Trophoblast cell (in vitro differentiated cells and primary cell): ENCODE measurements around the gene ZNF337.
"Not testable (repeated sequence)": the region's sequence is repeated elsewhere in the genome, so short reads cannot be mapped to it uniquely, and the experiment has no call there.

ENCODE experiments used
- DNase-seq, 2 donors: peaks; one replicate each; pipeline ENCODE4 v3.0.0-alpha.2; 2016
- H2AFZ ChIP-seq: 2 replicates; pipeline ENCODE4 v1.6.1; 2013; ENCODE audit warnings: low read length, moderate library complexity, mild to moderate bottlenecking; ENCODE audit not compliant: insufficient read depth, poor library complexity
- H2AK5ac ChIP-seq: 2 replicates; pipeline ENCODE4 v1.6.1; 2013; ENCODE audit warnings: mild to moderate bottlenecking, low read length
- H2BK120ac ChIP-seq: 2 replicates; pipeline ENCODE4 v1.6.1; 2013; ENCODE audit warnings: low read length, mild to moderate bottlenecking, moderate library complexity; ENCODE audit not compliant: insufficient read depth, poor library complexity
- H2BK12ac ChIP-seq: 2 replicates; pipeline ENCODE4 v1.6.1; 2013; ENCODE audit warnings: mild to moderate bottlenecking, low read length, moderate library complexity
- H2BK5ac ChIP-seq: 2 replicates; pipeline ENCODE4 v1.6.1; 2013; ENCODE audit warnings: low read length, low read depth, moderate library complexity, mild to moderate bottlenecking; ENCODE audit not compliant: poor library complexity
- H3K14ac ChIP-seq: 2 replicates; pipeline ENCODE4 v1.6.1; 2013; ENCODE audit warnings: mild to moderate bottlenecking, low read length
- H3K18ac ChIP-seq: 2 replicates; pipeline ENCODE4 v1.6.1; 2013; ENCODE audit warnings: mild to moderate bottlenecking, low read length
- H3K23ac ChIP-seq: 2 replicates; pipeline ENCODE4 v1.6.1; 2013; ENCODE audit warnings: low read length
- H3K27ac ChIP-seq: 2 replicates; pipeline ENCODE4 v1.5.1; 2013; ENCODE audit warnings: low read depth, mild to moderate bottlenecking, inconsistent platforms, low read length, moderate library complexity
- H3K27me3 ChIP-seq: 2 replicates; pipeline ENCODE4 v1.6.1; 2013; ENCODE audit warnings: inconsistent platforms, mild to moderate bottlenecking, low read length, moderate library complexity; ENCODE audit not compliant: insufficient read depth
- H3K36me3 ChIP-seq, 2 experiments: 1 replicate in 1 of 2; 2 replicates in 1 of 2; pipeline ENCODE4 v1.6.1; 2013; ENCODE audit warnings: low read length in 2 of 2, mild to moderate bottlenecking in 2 of 2, moderate library complexity in 1 of 2; ENCODE audit not compliant: insufficient read depth in 2 of 2, control insufficient read depth in 1 of 2
- H3K4ac ChIP-seq: 2 replicates; pipeline ENCODE4 v1.6.1; 2013; ENCODE audit warnings: low read depth, mild to moderate bottlenecking, low read length, moderate library complexity
- H3K4me1 ChIP-seq, 2 experiments: 1 replicate in 1 of 2; 2 replicates in 1 of 2; pipeline ENCODE4 v1.6.1; 2013; ENCODE audit warnings: low read length in 2 of 2, mild to moderate bottlenecking in 2 of 2, moderate library complexity in 1 of 2; ENCODE audit not compliant: insufficient read depth in 2 of 2, control insufficient read depth in 1 of 2
- H3K4me2 ChIP-seq: 2 replicates; pipeline ENCODE4 v1.6.1; 2013; ENCODE audit warnings: inconsistent platforms, mild to moderate bottlenecking, low read length, moderate library complexity
- H3K4me3 ChIP-seq: 2 replicates; pipeline ENCODE4 v1.5.1; 2013; ENCODE audit warnings: mild to moderate bottlenecking, low read depth, low read length, inconsistent platforms
- H3K79me1 ChIP-seq: one replicate; pipeline ENCODE4 v1.6.1; 2013; ENCODE audit warnings: low read length
- H3K79me2 ChIP-seq: 2 replicates; pipeline ENCODE4 v1.6.1; 2013; ENCODE audit warnings: low read length, mild to moderate bottlenecking; ENCODE audit not compliant: control insufficient read depth, insufficient read depth, poor library complexity
- H3K9ac ChIP-seq: 2 replicates; pipeline ENCODE4 v1.6.1; 2013; ENCODE audit warnings: mild to moderate bottlenecking, low read length
- H3K9me3 ChIP-seq: 2 replicates; pipeline ENCODE4 v1.6.1; 2013; ENCODE audit warnings: low read depth, mild to moderate bottlenecking, control low read depth, inconsistent platforms, low read length; ENCODE audit not compliant: insufficient read depth
- H4K12ac ChIP-seq: 2 replicates; pipeline ENCODE4 v1.6.1; 2013; ENCODE audit warnings: low read depth, mild to moderate bottlenecking, low read length, moderate library complexity
- H4K8ac ChIP-seq: 2 replicates; pipeline ENCODE4 v1.6.1; 2013; ENCODE audit warnings: low read depth, mild to moderate bottlenecking, low read length, moderate library complexity
- H4K91ac ChIP-seq: one replicate; pipeline ENCODE4 v1.6.1; 2013; ENCODE audit warnings: low read depth, mild to moderate bottlenecking, low read length, moderate library complexity
- WGBS: extraction: QIAGEN DNeasy Blood & Tissue Kit; methylation state at CpG from one replicate; pipeline ENCODE4 v1.1.7; 2013; ENCODE audit warnings: missing lambda C conversion rate; ENCODE audit not compliant: insufficient read length, insufficient coverage; ENCODE audit errors: extremely low coverage; 5-methylcytosine and 5-hydroxymethylcytosine counted together

The ZNF337 gene

GRCh38 chr20:25685276-25686080, 11.2 kb downstream of the ZNF337 start:
- DNase-seq, result no peak
- no peaks in the 10 kb centered on the region for H3K4me1 ChIP-seq
- no peak overlapping the region for H4K91ac ChIP-seq
- no peak overlapping the region for H3K4ac ChIP-seq
- no peak overlapping the region for H3K14ac ChIP-seq
- no peaks in the 10 kb centered on the region for H3K79me2 ChIP-seq
- no peak overlapping the region for H3K9ac ChIP-seq
- H2BK120ac ChIP-seq, result no peak overlapping the region
- peaks cover 3 to 8% of the 10 kb centered on the region in 2 experiments for H3K36me3 ChIP-seq
- H3K27me3 ChIP-seq, result no peaks in the 10 kb centered on the region
- no peak overlapping the region for H4K8ac ChIP-seq
- no peak overlapping the region for H2BK12ac ChIP-seq
- WGBS, result no CpG with 5 or more reads among the region's 9 CpGs
- H3K27ac ChIP-seq, result no peak overlapping the region
- no peak overlapping the region for H2AK5ac ChIP-seq
- no peak overlapping the region for H3K18ac ChIP-seq
- H2BK5ac ChIP-seq, result no peak overlapping the region
- H3K9me3 ChIP-seq, result no peaks in the 10 kb centered on the region
- H3K79me1 ChIP-seq, result no peaks in the 10 kb centered on the region
- no peak overlapping the region for H4K12ac ChIP-seq
- no peak overlapping the region for H3K23ac ChIP-seq
- H2AFZ ChIP-seq, result no peak overlapping the region
- no peak overlapping the region for H3K4me2 ChIP-seq
- H3K4me3 ChIP-seq, result peak overlapping the region; percentile 12

- not testable (repeated sequence) for H3K23ac ChIP-seq, H3K36me3 ChIP-seq, H3K4me3 ChIP-seq, H3K4ac ChIP-seq, DNase-seq, H3K27ac ChIP-seq, H4K91ac ChIP-seq, H3K4me2 ChIP-seq, H3K18ac ChIP-seq, H4K8ac ChIP-seq, H4K12ac ChIP-seq, H3K9me3 ChIP-seq, H2AK5ac ChIP-seq, H2BK12ac ChIP-seq, H3K79me1 ChIP-seq, H3K27me3 ChIP-seq, H2BK5ac ChIP-seq, H3K79me2 ChIP-seq, H2AFZ ChIP-seq, H3K14ac ChIP-seq, H2BK120ac ChIP-seq, H3K9ac ChIP-seq, H3K4me1 ChIP-seq
- WGBS, result no CpG with 5 or more reads among the region's 3 CpGs
Observed at GRCh38 chr20:25683826-25684225, 12.8 kb downstream of the ZNF337 start.

GRCh38 chr20:25683050-25683449, 13.6 kb downstream of the ZNF337 start:
- Histone ChIP-seq H3K4me1 (no peaks in the 10 kb centered on the region), H3K4me3 (no peak overlapping the region), H2AK5ac (no peak overlapping the region), H3K9ac (no peak overlapping the region), H3K79me2 (no peaks in the 10 kb centered on the region), H4K91ac (no peak overlapping the region), H3K23ac (no peak overlapping the region), H2BK12ac (no peak overlapping the region), H4K8ac (no peak overlapping the region), H3K27me3 (no peaks in the 10 kb centered on the region), H2BK5ac (no peak overlapping the region), H3K79me1 (no peaks in the 10 kb centered on the region), H2BK120ac (no peak overlapping the region), H3K36me3 (peaks cover 6 to 11% of the 10 kb centered on the region in 2 experiments), H4K12ac (no peak overlapping the region), H3K4ac (no peak overlapping the region), H3K27ac (no peak overlapping the region), H3K14ac (no peak overlapping the region), H3K18ac (no peak overlapping the region), H2AFZ (no peak overlapping the region), H3K4me2 (no peak overlapping the region), H3K9me3 (no peaks in the 10 kb centered on the region)
- no CpG with 5 or more reads among the region's 2 CpGs for WGBS
- DNase-seq, result no peak

GRCh38 chr20:25676164-25676809, 20.4 kb downstream of the ZNF337 start:
- Histone ChIP-seq H3K27me3 (no peaks in the 10 kb centered on the region), H4K8ac (no peak overlapping the region), H3K9me3 (no peaks in the 10 kb centered on the region), H3K4me2 (no peak overlapping the region), H3K27ac (no peak overlapping the region), H2AK5ac (no peak overlapping the region), H3K14ac (no peak overlapping the region), H3K79me2 (no peaks in the 10 kb centered on the region), H2AFZ (no peak overlapping the region), H3K4me3 (no peak overlapping the region), H3K4ac (no peak overlapping the region), H3K4me1 (no peaks in the 10 kb centered on the region), H3K79me1 (no peaks in the 10 kb centered on the region), H2BK120ac (no peak overlapping the region), H2BK12ac (no peak overlapping the region), H3K9ac (no peak overlapping the region), H4K12ac (no peak overlapping the region), H2BK5ac (no peak overlapping the region), H3K36me3 (peaks cover 15 to 39% of the 10 kb centered on the region in 2 experiments), H3K23ac (no peak overlapping the region), H3K18ac (no peak overlapping the region), H4K91ac (no peak overlapping the region)
- peak; percentile 33 to 69 for DNase-seq
- WGBS, result no CpG with 5 or more reads among the region's 10 CpGs
